Natural killer cell (primary cell): ENCODE measurements around the gene PAK3. TPM values are rescaled to one million over a fixed set of nuclear protein-coding genes. Genes with fewer than 3 reads are reported as not detected.

ENCODE experiments used
- ATAC-seq, 3 donors: fragments of 150-1000 bp in 2 of 3; fragments of 200-7000 bp in 1 of 3; cut with Tn5 transposase; 1 replicate in 1 of 3; 2 replicates in 2 of 3; pipeline ENCODE4 v1.10.0; 2021; ENCODE audit warnings: mild to moderate bottlenecking in 2 of 3, moderate library complexity in 2 of 3
- DNase-seq, 2 donors: peaks; one replicate each; pipeline versions ENCODE4 v3.0.0 to v3.0.0-alpha.2; 2013 to 2021; ENCODE audit warnings: mixed read lengths in 1 of 2
- H3K27ac ChIP-seq: one replicate; pipeline ENCODE4 v1.5.1; 2013; ENCODE audit warnings: mild to moderate bottlenecking, low read length
- H3K27me3 ChIP-seq: one replicate; pipeline ENCODE4 v1.6.1; 2013; ENCODE audit warnings: low read length; ENCODE audit not compliant: control insufficient read depth, insufficient read depth
- H3K36me3 ChIP-seq: one replicate; pipeline ENCODE4 v1.6.1; 2013; ENCODE audit warnings: low read length; ENCODE audit not compliant: control insufficient read depth, insufficient read depth
- H3K4me1 ChIP-seq: one replicate; pipeline ENCODE4 v1.6.1; 2013; ENCODE audit warnings: low read length; ENCODE audit not compliant: control insufficient read depth, insufficient read depth
- H3K4me3 ChIP-seq: one replicate; pipeline ENCODE4 v1.5.1; 2013; ENCODE audit warnings: low read length
- H3K9me3 ChIP-seq: one replicate; pipeline ENCODE4 v1.6.1; 2013; ENCODE audit warnings: low read length; ENCODE audit not compliant: control insufficient read depth, insufficient read depth
- H3K27ac Mint-ChIP-seq, 2 donors: one replicate each; pipeline ENCODE4 v1.8.0; 2022; ENCODE audit warnings: mild to moderate bottlenecking in 2 of 2, mixed read lengths in 2 of 2, moderate library complexity in 1 of 2
- H3K27me3 Mint-ChIP-seq, 2 donors: one replicate each; pipeline ENCODE4 v1.8.0; 2022; ENCODE audit warnings: low read depth in 2 of 2, mixed read lengths in 2 of 2
- H3K36me3 Mint-ChIP-seq: one replicate; pipeline ENCODE4 v1.8.0; 2022; ENCODE audit warnings: mixed read lengths
- H3K4me1 Mint-ChIP-seq, 2 donors: one replicate each; pipeline ENCODE4 v1.8.0; 2022; ENCODE audit warnings: mixed read lengths in 2 of 2
- H3K4me3 Mint-ChIP-seq: one replicate; pipeline ENCODE4 v1.8.0; 2022; ENCODE audit warnings: mild to moderate bottlenecking, moderate library complexity, mixed read lengths
- H3K9me3 Mint-ChIP-seq, 2 donors: one replicate each; pipeline ENCODE4 v1.8.0; 2022; ENCODE audit warnings: mixed read lengths in 2 of 2
- CTCF ChIP-seq: fragments of 200-600 bp; IDR thresholded peaks from one replicate; pipeline ENCODE4 v1.8.0; 2022; ENCODE audit warnings: antibody characterized with exemption
- WGBS: methylation state at CpG from one replicate; pipeline ENCODE4 v1.1.7; 2013; ENCODE audit warnings: missing lambda C conversion rate; ENCODE audit not compliant: insufficient coverage; 5-methylcytosine and 5-hydroxymethylcytosine counted together
- intact Hi-C: fragments of 100-400 bp; cut with micrococcal nuclease; formaldehyde crosslinking; loops from one replicate; pipeline ENCODE4 v1.14.2; 2022
- total RNA-seq, 4 donors: library from RNA; stranded (reverse); fragments of 120-200 nt in 1 of 4; gene quantifications; one replicate each; pipeline versions ENCODE4 v1.2.3 to v1.2.4, GENCODE V29; 2013 to 2022

Gene PAK3
- total RNA-seq, 3 donors from 2014 or later (not counting 1 experiment from before 2014, with no cell fraction given), result not detected

- no peak within 1 kb of the TSS for H3K4me3 ChIP-seq
- Mint-ChIP-seq H3K27ac (no peak within 1 kb of the TSS), H3K9me3 (peaks cover 0 to 1% of the 10 kb centered on the region in 2 donors), H3K27me3 (peaks cover 0 to 16% of the 10 kb centered on the region in 2 donors), H3K4me1 (no peaks in the 10 kb centered on the region), H3K36me3 (no peaks in the 10 kb centered on the region), H3K4me3 (no peak within 1 kb of the TSS)
- H3K27me3 ChIP-seq, result no peaks in the 10 kb centered on the region
- WGBS, result 78% methylated on average over 4 of the region's 8 CpGs
- ATAC-seq (no peak), DNase-seq (no peak)
- no peak for TF ChIP-seq CTCF
- no peaks in the 10 kb centered on the region for H3K4me1 ChIP-seq
- H3K9me3 ChIP-seq, result no peaks in the 10 kb centered on the region
- intact Hi-C loops, result no loop called here
- H3K27ac ChIP-seq, result no peak within 1 kb of the TSS
- H3K36me3 ChIP-seq, result no peaks in the 10 kb centered on the region
These were observed 174.3 kb downstream of the PAK3 start, which contains the start of gene CAPN6 for GRCh38 chrX:111270339-111270738. TSS of gene CAPN6 (minus strand) at chrX:111270483. CDS start at chrX:111263936, 6,547 bp downstream.

Other genes with a start within 250 kb of the PAK3 start
- not detected for gene CAPN6, start 174.3 kb downstream of the PAK3 start, total RNA-seq